Breast epithelium (tissue), 3 donors: Measurements from ENCODE around the gene TSPEAR.

Source experiments
- POLR2A ChIP-seq: fragments of 450-650 bp; IDR thresholded peaks from one replicate; pipeline ENCODE4 v1.6.1; 2016; ENCODE audit warnings: antibody characterized with exemption, mild to moderate bottlenecking, moderate library complexity
- POLR2AphosphoS5 ChIP-seq, 3 donors: sonication (generic); formaldehyde crosslinking; IDR thresholded peaks; one replicate each; pipeline ENCODE4 v1.6.1; 2017; ENCODE audit warnings: antibody characterized with exemption in 3 of 3
- TF ChIP-seq, protein P1 (sequence below), 3 donors: fragments of 450-650 bp; IDR thresholded peaks; one replicate each; pipeline ENCODE4 v1.5.1; 2016 to 2017; ENCODE audit warnings: antibody characterized with exemption in 3 of 3, mild to moderate bottlenecking in 3 of 3, moderate library complexity in 3 of 3

DNA sequence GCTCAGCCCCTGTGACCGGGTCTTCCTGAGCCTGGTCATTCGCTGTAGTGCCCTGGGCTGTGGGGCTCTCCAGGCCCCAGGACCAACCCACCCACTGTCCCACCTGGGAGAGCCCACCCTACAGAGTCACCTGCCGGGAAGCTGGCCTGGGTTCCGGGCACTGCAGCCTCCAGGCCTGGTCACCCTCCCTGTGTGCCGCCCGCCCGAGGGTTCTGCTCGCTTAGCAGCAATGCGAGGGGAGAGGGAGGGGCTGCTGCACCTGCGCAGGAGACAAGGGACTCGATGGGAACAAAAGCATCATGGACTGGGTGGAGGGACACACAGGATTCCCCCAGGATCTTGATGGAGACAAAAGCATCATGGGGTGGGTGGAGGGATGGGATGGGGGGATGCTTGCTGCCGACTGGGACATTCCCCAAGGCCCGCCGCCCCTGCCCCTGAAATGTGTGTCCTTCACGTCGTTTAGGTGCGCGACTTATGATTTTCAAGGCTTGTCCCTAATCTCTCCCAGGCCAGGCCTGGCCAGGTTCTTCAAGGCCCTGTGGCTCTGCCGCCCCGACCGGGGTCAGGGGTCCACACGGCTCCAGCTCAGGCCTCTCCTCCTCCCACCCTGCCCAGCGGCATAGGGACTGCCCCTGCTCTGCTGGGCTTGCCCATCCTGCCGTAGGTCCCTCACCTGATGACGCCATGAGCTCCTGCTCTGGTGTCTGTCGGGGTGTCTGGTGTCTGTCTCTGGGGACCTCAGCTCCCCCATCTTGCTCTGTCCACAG lies 97.8 kb downstream of the TSPEAR start:
- TF ChIP-seq, protein P1, sequence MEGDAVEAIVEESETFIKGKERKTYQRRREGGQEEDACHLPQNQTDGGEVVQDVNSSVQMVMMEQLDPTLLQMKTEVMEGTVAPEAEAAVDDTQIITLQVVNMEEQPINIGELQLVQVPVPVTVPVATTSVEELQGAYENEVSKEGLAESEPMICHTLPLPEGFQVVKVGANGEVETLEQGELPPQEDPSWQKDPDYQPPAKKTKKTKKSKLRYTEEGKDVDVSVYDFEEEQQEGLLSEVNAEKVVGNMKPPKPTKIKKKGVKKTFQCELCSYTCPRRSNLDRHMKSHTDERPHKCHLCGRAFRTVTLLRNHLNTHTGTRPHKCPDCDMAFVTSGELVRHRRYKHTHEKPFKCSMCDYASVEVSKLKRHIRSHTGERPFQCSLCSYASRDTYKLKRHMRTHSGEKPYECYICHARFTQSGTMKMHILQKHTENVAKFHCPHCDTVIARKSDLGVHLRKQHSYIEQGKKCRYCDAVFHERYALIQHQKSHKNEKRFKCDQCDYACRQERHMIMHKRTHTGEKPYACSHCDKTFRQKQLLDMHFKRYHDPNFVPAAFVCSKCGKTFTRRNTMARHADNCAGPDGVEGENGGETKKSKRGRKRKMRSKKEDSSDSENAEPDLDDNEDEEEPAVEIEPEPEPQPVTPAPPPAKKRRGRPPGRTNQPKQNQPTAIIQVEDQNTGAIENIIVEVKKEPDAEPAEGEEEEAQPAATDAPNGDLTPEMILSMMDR (IDR thresholded peaks at IDR 0.05): no peak
- no peak for TF ChIP-seq POLR2AphosphoS5 (IDR thresholded peaks at IDR 0.05)
- no peak for TF ChIP-seq POLR2A
